Measurements from ENCODE around the gene MAP4.

MAP4 gene

GRCh38 chr3:47871389-47871788 is 144.8 kb downstream of the MAP4 start:
- H3K4me3 ChIP-seq (ENCODE audit: low read depth, low read length), result no peak overlapping the region
- H3K36me3 ChIP-seq (ENCODE audit: control insufficient read depth in 2 of 2, insufficient read depth in 1 of 2, low read length in 2 of 2), result peaks cover 0 to 78% of the 10 kb centered on the region in 2 experiments; a peak in 2 of 3 replicates
- H3K9me3 ChIP-seq (ENCODE audit: control insufficient read depth, insufficient read depth, low read depth, low read length), result no peaks in the 10 kb centered on the region
- ChIA-PET CTCF (interaction anchor here (0.6 kb wide), 1 partner anchor 287 kb away, joined by 4 read pairs; no protein-coding TSS in a partner anchor), POLR2A (no interaction called here)
- no peak overlapping the region for H3K27ac ChIP-seq (ENCODE audit: extremely low read depth, low read depth, low read length)
- TF ChIP-seq SP2 (tag by site-specific recombination; IDR thresholded peaks at IDR 0.05) (no peak), ZNF544 (tag by site-specific recombination; IDR thresholded peaks at IDR 0.05) (no peak)
- no peaks in the 10 kb centered on the region for H3K4me1 ChIP-seq (ENCODE audit: control insufficient read depth, insufficient read depth, low read length)

- CTCF ChIA-PET, result interaction anchor here (0.6 kb wide), 1 partner anchor 288 kb away, joined by 4 read pairs; no protein-coding TSS in a partner anchor
Observed at GRCh38 chr3:47870702-47871260, 145.4 kb downstream of the MAP4 start.

DNA sequence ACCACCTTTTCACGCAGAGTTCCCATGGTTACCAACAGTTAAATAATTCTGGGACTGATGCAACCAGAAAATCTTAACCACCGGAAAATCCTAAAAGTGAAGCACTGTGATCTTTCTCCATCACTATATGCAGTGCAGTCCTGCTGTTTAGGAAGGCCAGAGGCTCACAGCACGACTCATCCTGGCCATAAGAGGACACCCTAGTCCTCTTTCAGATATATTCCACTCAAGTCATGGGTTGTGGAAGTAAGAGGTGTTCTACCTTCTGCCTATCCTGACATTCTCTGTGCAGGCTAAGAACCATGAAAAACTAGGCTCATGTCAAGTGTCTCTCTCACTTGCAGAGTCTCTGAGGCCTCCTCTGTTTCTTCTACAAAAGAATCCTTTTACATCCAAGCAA is 146.1 kb downstream of the MAP4 start:
- Histone ChIP-seq H3K9me3 (ENCODE audit: control insufficient read depth, insufficient read depth, low read depth, low read length) (no peaks in the 10 kb centered on the region), H3K4me1 (ENCODE audit: control insufficient read depth, insufficient read depth, low read length) (no peaks in the 10 kb centered on the region), H3K4me3 (ENCODE audit: low read depth, low read length) (no peak overlapping the region), H3K27ac (ENCODE audit: extremely low read depth, low read depth, low read length) (no peak overlapping the region), H3K36me3 (ENCODE audit: control insufficient read depth in 2 of 2, insufficient read depth in 1 of 2, low read length in 2 of 2) (peaks cover 0 to 82% of the 10 kb centered on the region in 2 experiments; a peak in 2 of 3 replicates)
- CTCF ChIA-PET, result interaction anchor here (0.6 kb wide), 1 partner anchor 235 kb away, joined by 3 read pairs; no protein-coding TSS in a partner anchor
- POLR2A ChIA-PET, result no interaction called here
- TF ChIP-seq ZBTB11 (tag by site-specific recombination; conservative IDR thresholded peaks at IDR 0.05; ENCODE audit: low read depth) (no peak), ZFP69B (tag by site-specific recombination; IDR thresholded peaks at IDR 0.05) (no peak), TRIM28 (IDR thresholded peaks at IDR 0.05; ENCODE audit: borderline replicate concordance, low read length) (no peak), ZBTB7A (tag by site-specific recombination; IDR thresholded peaks at IDR 0.05; ENCODE audit: low read depth) (no peak), ZNF266 (tag by site-specific recombination; IDR thresholded peaks at IDR 0.05; ENCODE audit: low read depth) (no peak), ZNF184 (tag by site-specific recombination; IDR thresholded peaks at IDR 0.05) (no peak), EGR2 (tag by site-specific recombination; IDR thresholded peaks at IDR 0.05; ENCODE audit: low read depth) (no peak), ZNF530 (tag by site-specific recombination; IDR thresholded peaks at IDR 0.05; ENCODE audit: low read depth) (no peak), HOXD13 (CRISPR knock-in tag; IDR thresholded peaks at IDR 0.05; ENCODE audit: borderline replicate concordance) (no peak), ZEB2 (tag by site-specific recombination; IDR thresholded peaks at IDR 0.05) (no peak), ZNF473 (tag by site-specific recombination; IDR thresholded peaks at IDR 0.05) (no peak), ZNF501 (tag by site-specific recombination; IDR thresholded peaks at IDR 0.05) (no peak)
- TF ChIP-seq, protein P1, sequence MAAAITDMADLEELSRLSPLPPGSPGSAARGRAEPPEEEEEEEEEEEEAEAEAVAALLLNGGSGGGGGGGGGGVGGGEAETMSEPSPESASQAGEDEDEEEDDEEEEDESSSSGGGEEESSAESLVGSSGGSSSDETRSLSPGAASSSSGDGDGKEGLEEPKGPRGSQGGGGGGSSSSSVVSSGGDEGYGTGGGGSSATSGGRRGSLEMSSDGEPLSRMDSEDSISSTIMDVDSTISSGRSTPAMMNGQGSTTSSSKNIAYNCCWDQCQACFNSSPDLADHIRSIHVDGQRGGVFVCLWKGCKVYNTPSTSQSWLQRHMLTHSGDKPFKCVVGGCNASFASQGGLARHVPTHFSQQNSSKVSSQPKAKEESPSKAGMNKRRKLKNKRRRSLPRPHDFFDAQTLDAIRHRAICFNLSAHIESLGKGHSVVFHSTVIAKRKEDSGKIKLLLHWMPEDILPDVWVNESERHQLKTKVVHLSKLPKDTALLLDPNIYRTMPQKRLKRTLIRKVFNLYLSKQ (tag by site-specific recombination; IDR thresholded peaks at IDR 0.05; ENCODE audit: borderline replicate concordance), result no peak

More at GRCh38 chr3:47870702-47871260, 145.4 kb downstream of the MAP4 start:
- Histone ChIP-seq H3K36me3 (ENCODE audit: control insufficient read depth in 2 of 2, insufficient read depth in 1 of 2, low read length in 2 of 2) (peaks cover 0 to 81% of the 10 kb centered on the region in 2 experiments; a peak in 2 of 3 replicates), H3K4me3 (ENCODE audit: low read depth, low read length) (no peak overlapping the region), H3K27ac (ENCODE audit: extremely low read depth, low read depth, low read length) (no peak overlapping the region), H3K9me3 (ENCODE audit: control insufficient read depth, insufficient read depth, low read depth, low read length) (no peaks in the 10 kb centered on the region), H3K4me1 (ENCODE audit: control insufficient read depth, insufficient read depth, low read length) (no peaks in the 10 kb centered on the region)
- TF ChIP-seq MEIS1 (CRISPR knock-in tag; IDR thresholded peaks at IDR 0.05; ENCODE audit: borderline replicate concordance), result no peak
- TF ChIP-seq ZNF211 (tag by site-specific recombination; IDR thresholded peaks at IDR 0.05; ENCODE audit: low read depth), result no peak
- no peak for TF ChIP-seq ZNF561 (tag by site-specific recombination; IDR thresholded peaks at IDR 0.05; ENCODE audit: borderline replicate concordance)
- no peak for TF ChIP-seq FEZF1 (tag by site-specific recombination; IDR thresholded peaks at IDR 0.05)
- POLR2A ChIA-PET, result no interaction called here

Measured in HEK293 (cell line).